Spleen (tissue), 11 donors: ENCODE results near the gene PALD1. TPM values are rescaled to one million over a fixed set of nuclear protein-coding genes. Genes with fewer than 3 reads are reported as not detected.

Experiments used
- DNase-seq: peaks from one replicate; pipeline ENCODE4 v3.0.0-alpha.2; 2020
- H3K27ac ChIP-seq, 8 donors: fragments of 200-600 bp; sonication (generic) in 7 of 8; 1 replicate in 4 of 8; 2 replicates in 4 of 8; pipeline versions ENCODE4 v1.5.0 to v1.8.0; 2016 to 2021; ENCODE audit warnings: inconsistent platforms in 4 of 8, mild to moderate bottlenecking in 4 of 8, moderate library complexity in 1 of 8
- H3K27me3 ChIP-seq, 7 donors: fragments of 200-600 bp; sonication (generic) in 6 of 7; replicated peaks in 1 of 7; 1 replicate in 4 of 7; 2 replicates in 3 of 7; pipeline versions ENCODE4 v1.5.0 to v1.8.0; 2016 to 2021; ENCODE audit warnings: inconsistent platforms in 3 of 7, mild to moderate bottlenecking in 1 of 7
- H3K36me3 ChIP-seq, 6 donors: fragments of 200-600 bp; sonication (generic) in 5 of 6; 1 replicate in 4 of 6; 2 replicates in 2 of 6; pipeline versions ENCODE4 v1.5.0 to v1.8.0; 2016 to 2021; ENCODE audit warnings: inconsistent platforms in 2 of 6
- H3K4me1 ChIP-seq, 6 donors: fragments of 200-600 bp; sonication (generic) in 5 of 6; 1 replicate in 3 of 6; 2 replicates in 3 of 6; pipeline versions ENCODE4 v1.5.0 to v1.8.0; 2016 to 2021; ENCODE audit warnings: inconsistent platforms in 3 of 6
- H3K4me3 ChIP-seq, 8 donors: fragments of 200-600 bp; sonication (generic) in 7 of 8; 1 replicate in 4 of 8; 2 replicates in 4 of 8; pipeline versions ENCODE4 v1.5.0 to v1.8.0; 2016 to 2021; ENCODE audit warnings: inconsistent platforms in 4 of 8, mild to moderate bottlenecking in 4 of 8, moderate library complexity in 2 of 8
- H3K9me3 ChIP-seq, 8 donors: fragments of 200-600 bp; sonication (generic) in 7 of 8; 1 replicate in 4 of 8; 2 replicates in 4 of 8; pipeline versions ENCODE4 v1.5.0 to v1.8.0; 2016 to 2021; ENCODE audit warnings: inconsistent platforms in 4 of 8
- CTCF ChIP-seq, 11 experiments: fragments of 200-600 bp in 7 of 11; fragments of 450-650 bp in 4 of 11; sonication (generic) in 4 of 11; IDR thresholded peaks in 8 of 11; conservative IDR thresholded peaks in 3 of 11; 1 replicate in 7 of 11; 2 replicates in 4 of 11; pipeline versions ENCODE4 v1.4.0 to v1.8.0; 2016 to 2021; ENCODE audit warnings: antibody characterized with exemption in 11 of 11, inconsistent platforms in 4 of 11, mild to moderate bottlenecking in 1 of 11
- POLR2A ChIP-seq, 3 donors: fragments of 450-650 bp; IDR thresholded peaks; one replicate each; pipeline ENCODE4 v1.5.1; 2017; ENCODE audit warnings: antibody characterized with exemption in 3 of 3, mild to moderate bottlenecking in 1 of 3
- POLR2AphosphoS5 ChIP-seq, 3 donors: sonication (generic); formaldehyde crosslinking; IDR thresholded peaks; one replicate each; pipeline ENCODE4 v1.5.1; 2017; ENCODE audit warnings: antibody characterized with exemption in 3 of 3
- WGBS, 5 donors: extraction: QIAGEN DNeasy Blood & Tissue Kit in 3 of 5; methylation state at CpG; one replicate each; pipeline versions ENCODE4 v1.1.5 to v1.1.7; 2013 to 2018; 5-methylcytosine and 5-hydroxymethylcytosine counted together
- intact Hi-C: fragments of 100-400 bp; cut with DNase I; formaldehyde crosslinking; loops from one replicate; pipeline ENCODE4 v1.15.0; 2023; ENCODE audit warnings: low total_unique reads
- polyA plus RNA-seq, 3 donors: library from polyadenylated mRNA; stranded (reverse); fragments of 200-250 nt; gene quantifications; one replicate each; pipeline ENCODE4 v1.2.1, GENCODE V29; 2013
- total RNA-seq, 7 donors: library from RNA; depleted of rRNA in 3 of 7; stranded (reverse); fragments of >200 nt in 3 of 7; fragmentation: NEBNext Ultra II Directional in 4 of 7; extraction: Animal tissue kit (Norgen Biotek cat#: 25700) in 4 of 7; gene quantifications; one replicate each; pipeline versions ENCODE4 v1.1.0 to v1.2.1, GENCODE V29; 2016 to 2021
- donor health status: healthy with polysubstance abuse.
- donor health status: DM: no; HTN: no; CAD: no; lungs with moderate emphysema.
- donor health status: DM: no; HTN: no; CAD: no.
- donor health status: Bipolar disorder and iron deficiency.
- donor health status: healthy.
- donor health status: DM: no; HTN: no; CAD: no.
- donor health status: DM: yes; HTN: yes; CAD: no.

PALD1 gene
- total and polyA plus RNA-seq, 10 donors: 7.7 to 27.8 (median 19.5) TPM

DNA sequence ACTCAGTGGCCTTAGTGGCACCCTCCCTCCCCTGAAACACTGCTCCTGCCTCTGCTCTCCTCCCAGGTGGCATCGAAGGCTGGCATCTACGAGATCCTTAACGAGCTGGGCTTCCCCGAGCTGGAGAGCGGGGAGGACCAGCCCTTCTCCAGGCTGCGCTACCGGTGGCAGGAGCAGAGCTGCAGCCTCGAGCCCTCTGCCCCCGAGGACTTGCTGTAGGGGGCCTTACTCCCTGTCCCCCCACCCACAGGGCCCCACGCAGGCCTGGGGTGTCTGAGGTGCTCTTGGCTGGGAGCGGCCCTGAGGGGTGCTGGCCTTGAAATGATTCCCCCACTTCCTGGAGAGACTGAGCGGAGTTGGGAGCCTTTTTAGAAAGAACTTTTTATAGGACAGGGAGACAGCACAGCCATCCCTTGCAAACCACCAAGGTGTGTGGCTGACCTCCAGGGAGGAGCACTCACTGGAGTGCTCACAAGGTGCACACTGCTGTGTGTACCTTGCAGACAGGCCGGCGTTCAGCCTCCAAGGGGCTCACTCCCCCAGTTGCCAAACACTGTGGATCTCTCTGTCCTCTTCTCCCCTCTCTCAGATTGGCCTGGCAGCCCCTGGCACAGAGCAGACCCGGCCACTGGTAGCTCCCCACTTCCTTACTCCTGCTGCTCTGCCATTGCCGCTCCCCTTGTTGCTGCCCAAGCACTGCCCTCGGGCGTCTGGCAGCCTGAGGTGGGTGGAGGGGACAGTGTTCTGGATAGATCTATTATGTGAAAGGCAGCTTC, 88.1 kb downstream of the PALD1 start:
- H3K27ac ChIP-seq: no peak overlapping the region
- H3K4me1 ChIP-seq: peaks cover 0 to 42% (median 17%) of the 10 kb centered on the region in 6 donors
- no peak overlapping the region for H3K4me3 ChIP-seq
- TF ChIP-seq POLR2A (IDR thresholded peaks at IDR 0.05) (no peak), CTCF (IDR thresholded peaks at IDR 0.05 in 8 of 11, conservative IDR thresholded peaks at IDR 0.05 in 3 of 11) (no peak), POLR2AphosphoS5 (IDR thresholded peaks at IDR 0.05) (no peak)
- intact Hi-C loops: no loop called here
- peaks cover 0 to 56% (median 1%) of the 10 kb centered on the region in 6 donors for H3K36me3 ChIP-seq
- no peak for DNase-seq
- H3K9me3 ChIP-seq: no peaks in the 10 kb centered on the region
- no peaks in the 10 kb centered on the region for H3K27me3 ChIP-seq
- WGBS, 5 donors: 83 to 90% (median 88%) methylated on average over 13 to 18 of the region's 18 CpGs

DNA sequence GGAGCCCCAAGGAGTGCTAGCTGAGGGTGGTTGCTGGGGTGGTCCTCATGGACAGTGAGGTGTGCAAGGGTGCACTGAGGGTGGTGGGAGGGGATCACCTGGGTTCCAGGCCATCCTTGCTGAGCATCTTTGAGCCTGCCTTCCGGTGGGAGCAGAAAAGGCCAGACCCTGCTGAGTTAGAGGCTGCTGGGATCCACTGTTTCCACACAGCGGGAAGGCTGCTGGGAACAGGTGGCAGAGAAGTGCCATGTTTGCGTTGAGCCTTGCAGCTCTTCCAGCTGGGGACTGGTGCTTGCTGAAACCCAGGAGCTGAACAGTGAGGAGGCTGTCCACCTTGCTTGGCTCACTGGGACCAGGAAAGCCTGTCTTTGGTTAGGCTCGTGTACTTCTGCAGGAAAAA, 89.0 kb downstream of the PALD1 start:
- no peaks in the 10 kb centered on the region for H3K9me3 ChIP-seq
- intact Hi-C loops: no loop called here
- no peaks in the 10 kb centered on the region for H3K27me3 ChIP-seq
- H3K4me3 ChIP-seq: no peak overlapping the region
- peaks cover 0 to 57% (median 1%) of the 10 kb centered on the region in 6 donors for H3K36me3 ChIP-seq
- H3K4me1 ChIP-seq: peaks cover 0 to 33% (median 10%) of the 10 kb centered on the region in 6 donors
- TF ChIP-seq CTCF (IDR thresholded peaks at IDR 0.05 in 8 of 11, conservative IDR thresholded peaks at IDR 0.05 in 3 of 11): no peak
- no peak for TF ChIP-seq POLR2A (IDR thresholded peaks at IDR 0.05)
- TF ChIP-seq POLR2AphosphoS5 (IDR thresholded peaks at IDR 0.05): no peak
- WGBS, 5 donors: 78 to 84% (median 80%) methylated on average over 4 of the region's 4 CpGs
- no peak overlapping the region for H3K27ac ChIP-seq
- no peak for DNase-seq

DNA sequence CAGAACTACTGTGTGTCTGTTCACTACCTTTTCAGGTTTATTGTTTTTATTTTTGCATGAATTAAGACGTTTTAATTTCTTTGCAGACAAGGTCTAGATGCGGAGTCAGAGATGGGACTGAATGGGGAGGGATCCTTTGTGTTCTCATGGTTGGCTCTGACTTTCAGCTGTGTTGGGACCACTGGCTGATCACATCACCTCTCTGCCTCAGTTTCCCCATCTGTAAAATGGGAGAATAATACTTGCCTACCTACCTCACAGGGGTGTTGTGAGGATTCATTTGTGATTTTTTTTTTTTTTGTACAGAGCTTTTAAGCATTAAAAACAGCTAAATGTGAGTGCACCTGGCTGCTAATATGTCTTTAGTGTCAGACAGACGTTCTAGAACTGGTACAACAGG, 89.5 kb downstream of the PALD1 start:
- intact Hi-C loops: no loop called here
- Histone ChIP-seq H3K27ac (no peak overlapping the region), H3K9me3 (no peaks in the 10 kb centered on the region), H3K36me3 (peaks cover 0 to 57% (median 1%) of the 10 kb centered on the region in 6 donors), H3K4me3 (no peak overlapping the region), H3K4me1 (peaks cover 0 to 30% (median 10%) of the 10 kb centered on the region in 6 donors), H3K27me3 (no peaks in the 10 kb centered on the region)
- 88 to 97% (median 93%) methylated on average over 3 of the region's 3 CpGs for WGBS, 5 donors
- TF ChIP-seq POLR2AphosphoS5 (IDR thresholded peaks at IDR 0.05) (no peak), CTCF (IDR thresholded peaks at IDR 0.05 in 8 of 11, conservative IDR thresholded peaks at IDR 0.05 in 3 of 11) (no peak), POLR2A (IDR thresholded peaks at IDR 0.05) (no peak)
- no peak for DNase-seq

DNA sequence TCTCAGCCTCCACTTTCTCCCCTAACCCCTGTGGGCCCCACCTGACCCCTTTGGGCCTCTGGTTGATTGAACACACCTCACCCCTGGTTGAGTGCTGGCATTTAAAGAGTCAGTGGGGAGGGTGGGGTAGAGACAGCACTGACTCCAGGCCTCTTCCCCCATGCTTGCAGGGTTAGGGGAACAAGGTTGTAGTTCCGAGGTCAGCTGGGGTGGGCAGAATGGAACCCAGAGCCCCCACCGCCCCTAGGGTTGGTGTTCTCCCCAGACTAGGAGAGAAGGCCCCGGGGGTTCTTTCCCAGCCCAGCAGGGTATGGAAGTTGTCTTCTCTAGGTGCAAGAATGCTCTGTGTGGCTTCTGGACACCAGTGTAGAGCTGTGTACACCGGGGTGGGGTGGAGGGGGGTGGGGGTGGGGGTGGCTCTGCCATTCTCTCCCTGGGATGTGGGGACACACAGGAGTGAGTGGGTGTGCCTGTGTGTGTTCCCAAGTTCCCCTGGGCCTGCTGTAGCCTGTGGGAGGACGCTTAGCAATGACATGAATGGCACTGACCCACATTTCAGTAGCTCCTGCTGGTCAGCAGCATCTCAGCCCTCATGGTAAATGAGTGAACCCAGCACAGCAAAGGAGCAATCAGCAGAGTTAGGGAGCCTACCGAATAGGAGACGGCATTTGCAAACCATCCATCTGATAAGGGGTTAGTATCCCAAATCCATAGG, 90.4 kb downstream of the PALD1 start:
- Histone ChIP-seq H3K36me3 (peaks cover 0 to 57% (median 1%) of the 10 kb centered on the region in 6 donors), H3K4me1 (peaks cover 0 to 29% (median 8%) of the 10 kb centered on the region in 6 donors), H3K9me3 (no peaks in the 10 kb centered on the region), H3K4me3 (no peak overlapping the region), H3K27ac (no peak overlapping the region), H3K27me3 (no peaks in the 10 kb centered on the region)
- intact Hi-C loops: no loop called here
- no peak for DNase-seq
- TF ChIP-seq POLR2AphosphoS5 (IDR thresholded peaks at IDR 0.05) (no peak), POLR2A (IDR thresholded peaks at IDR 0.05) (no peak), CTCF (IDR thresholded peaks at IDR 0.05 in 8 of 11, conservative IDR thresholded peaks at IDR 0.05 in 3 of 11) (no peak)
- 76 to 89% (median 87%) methylated on average over 6 to 7 of the region's 7 CpGs for WGBS, 5 donors
